Activated T-cell treated with anti-CD3 and anti-CD28 coated beads, Interleukin-2, amount 50 U/mL, for 72 hours (primary cell): ENCODE measurements around the gene FAM120AOS. TPM values are rescaled to one million over a fixed set of nuclear protein-coding genes. Genes with fewer than 3 reads are reported as not detected.
A peak's percentile ranks its signal among the peaks of the same experiment; 100 is the strongest.

Experiments
- ATAC-seq, 2 donors: fragments of 150-1000 bp; cut with Tn5 transposase; replicated peaks in 1 of 2; 2 replicates each; pipeline ENCODE4 v1.10.0; 2021; ENCODE audit warnings: moderate library complexity in 2 of 2, mild to moderate bottlenecking in 1 of 2
- DNase-seq, 2 donors: peaks; one replicate each; pipeline ENCODE4 v3.0.0; 2021 to 2022; ENCODE audit warnings: mixed read lengths in 1 of 2
- H3K27ac Mint-ChIP-seq: one replicate; pipeline ENCODE4 v1.8.0; 2022; ENCODE audit warnings: mild to moderate bottlenecking, moderate library complexity, mixed read lengths
- H3K27me3 Mint-ChIP-seq: one replicate; pipeline ENCODE4 v1.8.0; 2022; ENCODE audit warnings: low read depth, mixed read lengths
- H3K36me3 Mint-ChIP-seq, 2 donors: one replicate each; pipeline ENCODE4 v1.8.0; 2022; ENCODE audit warnings: mixed read lengths in 2 of 2, mild to moderate bottlenecking in 1 of 2; ENCODE audit not compliant: insufficient read depth in 2 of 2
- H3K4me1 Mint-ChIP-seq: one replicate; pipeline ENCODE4 v1.8.0; 2022; ENCODE audit warnings: low read depth, mixed read lengths
- H3K4me3 Mint-ChIP-seq, 2 donors: one replicate each; pipeline ENCODE4 v1.8.0; 2022; ENCODE audit warnings: mild to moderate bottlenecking in 2 of 2, mixed read lengths in 2 of 2, moderate library complexity in 2 of 2
- H3K9me3 Mint-ChIP-seq, 2 donors: one replicate each; pipeline ENCODE4 v1.8.0; 2022; ENCODE audit warnings: mixed read lengths in 2 of 2
- total RNA-seq, 2 donors: library from RNA; stranded (reverse); gene quantifications; one replicate each; pipeline ENCODE4 v1.2.3, GENCODE V29; 2022

FAM120AOS gene
- total RNA-seq, 2 donors from 2014 or later = 34.8 to 36.7 TPM

- Mint-ChIP-seq H3K27me3 (no peaks in the 10 kb centered on the region), H3K36me3 (peaks cover 2 to 6% of the 10 kb centered on the region in 2 donors), H3K9me3 (peaks cover 0 to 1% of the 10 kb centered on the region in 2 donors), H3K4me3 (peak overlapping the region; percentile 74 to 95), H3K27ac (peak overlapping the region; percentile 100), H3K4me1 (peaks cover 91% of the 10 kb centered on the region)
- ATAC-seq = no peak
- DNase-seq = no peak
Measured at GRCh38 chr9:93464876-93465275, 11.5 kb upstream of the FAM120AOS start.

DNA sequence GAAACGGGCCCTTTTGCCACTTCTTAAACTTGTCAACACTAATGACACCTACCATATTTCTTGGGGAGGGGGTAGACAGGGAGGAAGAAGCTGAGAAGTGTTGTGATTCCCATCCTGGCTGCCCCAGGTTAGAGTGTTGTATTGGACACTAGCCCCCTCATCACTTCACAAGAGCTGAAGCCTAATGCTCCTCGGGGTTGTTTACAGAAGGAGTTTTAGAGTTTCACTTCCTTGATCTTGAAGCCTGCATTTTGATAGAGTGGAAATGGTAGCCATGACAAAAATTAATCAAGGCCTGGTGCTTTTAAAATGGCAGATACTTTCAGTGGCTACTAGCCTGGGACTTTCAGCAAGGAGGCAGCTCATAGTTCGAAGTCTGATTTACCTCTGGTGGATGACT, 11.0 kb upstream of the FAM120AOS start:
- Mint-ChIP-seq H3K27me3 (no peaks in the 10 kb centered on the region), H3K36me3 (peaks cover 2 to 6% of the 10 kb centered on the region in 2 donors)

DNA sequence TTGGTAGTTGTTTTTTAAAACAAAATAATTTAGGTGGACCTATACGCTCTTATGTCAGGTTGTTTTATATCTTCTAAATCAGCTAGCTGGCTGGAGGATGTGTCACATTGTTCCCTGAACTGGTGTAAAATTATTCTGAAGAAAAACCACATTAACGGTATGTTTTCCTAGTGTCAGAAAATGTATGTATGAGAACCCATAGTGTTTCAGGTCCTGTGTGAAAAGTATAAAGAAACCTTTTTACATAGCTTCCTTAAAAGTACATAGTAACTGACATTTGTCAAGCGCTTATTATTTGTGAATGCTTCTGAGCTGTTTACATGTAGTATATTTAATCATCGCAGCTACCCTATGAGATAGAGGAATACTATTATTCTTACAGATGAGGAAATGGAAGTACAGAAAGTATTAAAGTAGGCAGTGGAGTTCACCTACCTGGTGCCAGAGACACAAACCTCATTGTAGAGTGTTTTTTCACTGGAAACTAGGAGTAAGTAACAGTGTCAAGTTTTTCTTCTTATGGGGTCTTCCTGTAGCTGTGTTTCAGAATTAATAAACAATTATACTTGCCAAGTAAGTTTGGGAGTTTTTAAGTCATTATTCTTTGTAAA, 10.4 kb upstream of the FAM120AOS start:
- H3K4me1 Mint-ChIP-seq = peaks cover 91% of the 10 kb centered on the region
- DNase-seq (no peak), ATAC-seq (peak; percentile 80 to 83)
- H3K27ac Mint-ChIP-seq = peak overlapping the region; percentile 100
- peaks cover 0 to 3% of the 10 kb centered on the region in 2 donors for H3K9me3 Mint-ChIP-seq
- peak overlapping the region; percentile 74 to 95 for H3K4me3 Mint-ChIP-seq
- peaks cover 2 to 7% of the 10 kb centered on the region in 2 donors for H3K36me3 Mint-ChIP-seq
- no peaks in the 10 kb centered on the region for H3K27me3 Mint-ChIP-seq

More for the DNA sequence above, 11.0 kb upstream of the FAM120AOS start:
- peak overlapping the region; percentile 74 to 95 for H3K4me3 Mint-ChIP-seq
- DNase-seq (no peak), ATAC-seq (no peak)
- H3K4me1 Mint-ChIP-seq = peaks cover 91% of the 10 kb centered on the region
- H3K27ac Mint-ChIP-seq = peak overlapping the region; percentile 100
- H3K9me3 Mint-ChIP-seq = peaks cover 0 to 1% of the 10 kb centered on the region in 2 donors

GRCh38 chr9:93461821-93462220, 8.4 kb upstream of the FAM120AOS start:
- no peak for ATAC-seq
- H3K36me3 Mint-ChIP-seq = peaks cover 6 to 12% of the 10 kb centered on the region in 2 donors
- H3K27ac Mint-ChIP-seq = no peak overlapping the region
- peaks cover 91% of the 10 kb centered on the region for H3K4me1 Mint-ChIP-seq
- DNase-seq = no peak
- H3K4me3 Mint-ChIP-seq = no peak overlapping the region
- H3K9me3 Mint-ChIP-seq = peaks cover 0 to 3% of the 10 kb centered on the region in 2 donors
- no peaks in the 10 kb centered on the region for H3K27me3 Mint-ChIP-seq

- H3K9me3 Mint-ChIP-seq = peaks cover 0 to 3% of the 10 kb centered on the region in 2 donors
- H3K27me3 Mint-ChIP-seq = no peaks in the 10 kb centered on the region
Measured at GRCh38 chr9:93461414-93461743, 8.0 kb upstream of the FAM120AOS start.

GRCh38 chr9:93460689-93461413, 7.5 kb upstream of the FAM120AOS start:
- no peak for ATAC-seq
- no peaks in the 10 kb centered on the region for H3K27me3 Mint-ChIP-seq
- H3K27ac Mint-ChIP-seq = peak overlapping the region; percentile 80
- H3K9me3 Mint-ChIP-seq = peaks cover 0 to 3% of the 10 kb centered on the region in 2 donors
- H3K4me1 Mint-ChIP-seq = peaks cover 91% of the 10 kb centered on the region
- H3K4me3 Mint-ChIP-seq = peak overlapping the region in 1 of 2 donors; percentile 58
- H3K36me3 Mint-ChIP-seq = peaks cover 6 to 12% of the 10 kb centered on the region in 2 donors
- DNase-seq = no peak

More at GRCh38 chr9:93461414-93461743, 8.0 kb upstream of the FAM120AOS start:
- Mint-ChIP-seq H3K36me3 (peaks cover 6 to 12% of the 10 kb centered on the region in 2 donors), H3K4me1 (peaks cover 91% of the 10 kb centered on the region), H3K4me3 (no peak overlapping the region), H3K27ac (no peak overlapping the region)
- DNase-seq (no peak), ATAC-seq (no peak)

- ATAC-seq = no peak
- Mint-ChIP-seq H3K27ac (peak overlapping the region; percentile 29), H3K4me1 (peaks cover 91% of the 10 kb centered on the region), H3K9me3 (peaks cover 0 to 3% of the 10 kb centered on the region in 2 donors), H3K36me3 (peaks cover 6 to 15% of the 10 kb centered on the region in 2 donors), H3K4me3 (no peak overlapping the region), H3K27me3 (no peaks in the 10 kb centered on the region)
- no peak for DNase-seq
Measured at GRCh38 chr9:93459432-93459847, 6.1 kb upstream of the FAM120AOS start.

GRCh38 chr9:93458712-93459111, 5.3 kb upstream of the FAM120AOS start:
- peaks cover 7 to 18% of the 10 kb centered on the region in 2 donors for H3K36me3 Mint-ChIP-seq
- H3K4me1 Mint-ChIP-seq = peaks cover 91% of the 10 kb centered on the region
- DNase-seq (no peak), ATAC-seq (no peak)
- H3K4me3 Mint-ChIP-seq = peak overlapping the region in 1 of 2 donors; percentile 2
- no peaks in the 10 kb centered on the region for H3K27me3 Mint-ChIP-seq
- peaks cover 0 to 3% of the 10 kb centered on the region in 2 donors for H3K9me3 Mint-ChIP-seq
- H3K27ac Mint-ChIP-seq = peak overlapping the region; percentile 94

DNA sequence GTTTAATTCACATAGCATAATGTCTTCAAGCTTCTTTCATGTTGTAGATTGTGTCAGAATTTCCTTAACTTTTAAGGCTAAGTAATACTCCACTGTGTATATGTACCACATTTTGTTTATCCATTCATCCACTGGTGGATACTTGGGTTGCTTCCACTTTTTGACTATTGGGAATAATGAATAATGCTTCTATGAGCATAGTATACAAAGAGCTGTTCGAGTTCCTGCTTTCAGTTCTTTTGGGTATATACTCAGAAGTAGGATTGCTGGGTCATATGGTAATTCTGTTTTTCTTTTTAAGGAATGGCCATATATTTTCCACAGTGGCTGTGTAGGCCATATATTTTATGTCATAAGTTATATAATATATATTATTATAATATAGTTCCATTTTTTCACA, 3.6 kb upstream of the FAM120AOS start:
- DNase-seq (no peak), ATAC-seq (no peak)
- peak overlapping the region; percentile 93 for H3K27ac Mint-ChIP-seq
- H3K4me3 Mint-ChIP-seq = peak overlapping the region; percentile 4 to 86
- H3K36me3 Mint-ChIP-seq = peaks cover 13 to 21% of the 10 kb centered on the region in 2 donors
- H3K27me3 Mint-ChIP-seq = no peaks in the 10 kb centered on the region
- H3K9me3 Mint-ChIP-seq = peaks cover 0 to 1% of the 10 kb centered on the region in 2 donors
- H3K4me1 Mint-ChIP-seq = peaks cover 76% of the 10 kb centered on the region

DNA sequence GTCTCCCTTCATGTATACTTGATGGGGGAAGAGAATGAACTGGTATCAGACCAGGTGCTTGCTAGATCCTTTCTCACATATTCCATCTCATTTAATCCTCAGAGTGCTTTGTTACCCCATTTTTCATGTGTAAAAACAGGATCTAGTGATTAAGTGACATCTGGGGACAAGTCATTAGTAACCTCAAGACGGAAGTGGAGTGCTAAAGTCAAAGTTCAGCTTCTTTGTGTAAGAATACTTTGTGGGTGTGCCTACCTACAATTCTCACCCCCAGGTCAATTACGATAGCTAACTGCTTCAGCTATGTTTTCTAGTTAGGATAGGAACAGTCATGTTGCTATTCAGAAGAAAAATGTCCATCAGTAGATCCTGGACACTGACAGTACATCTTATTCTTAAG, 3.1 kb upstream of the FAM120AOS start:
- DNase-seq (no peak), ATAC-seq (no peak)
- peaks cover 76% of the 10 kb centered on the region for H3K4me1 Mint-ChIP-seq
- H3K4me3 Mint-ChIP-seq = peak overlapping the region; percentile 45 to 86
- peak overlapping the region; percentile 93 for H3K27ac Mint-ChIP-seq
- no peaks in the 10 kb centered on the region for H3K27me3 Mint-ChIP-seq
- peaks cover 13 to 21% of the 10 kb centered on the region in 2 donors for H3K36me3 Mint-ChIP-seq
- peaks cover 0 to 1% of the 10 kb centered on the region in 2 donors for H3K9me3 Mint-ChIP-seq

GRCh38 chr9:93456022-93456421, 2.6 kb upstream of the FAM120AOS start:
- no peak for DNase-seq
- Mint-ChIP-seq H3K27me3 (no peaks in the 10 kb centered on the region), H3K4me3 (peak overlapping the region; percentile 45 to 86), H3K36me3 (peaks cover 13 to 21% of the 10 kb centered on the region in 2 donors), H3K27ac (peak overlapping the region; percentile 93), H3K4me1 (peaks cover 73% of the 10 kb centered on the region), H3K9me3 (peaks cover 0 to 1% of the 10 kb centered on the region in 2 donors)
- ATAC-seq = no peak

DNA sequence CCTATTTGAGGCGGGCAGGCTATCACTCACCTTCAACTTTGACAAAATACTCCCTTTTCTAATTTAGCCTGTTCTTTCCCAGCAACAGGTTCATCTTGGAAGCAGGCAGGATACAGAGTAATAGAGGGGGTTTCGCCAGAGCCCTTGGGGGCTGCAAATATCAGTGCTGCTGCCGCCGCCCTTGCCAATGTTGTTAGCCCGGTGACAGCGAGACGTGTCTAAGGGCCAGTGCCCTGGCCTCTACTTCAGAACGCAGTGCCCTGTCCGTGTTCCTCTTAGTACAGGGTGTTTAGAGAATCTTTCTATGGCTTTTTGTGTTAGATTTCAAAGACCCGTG, 703 bp downstream of the FAM120AOS start:
- Mint-ChIP-seq H3K4me1 (peaks cover 61% of the 10 kb centered on the region), H3K36me3 (peaks cover 10 to 23% of the 10 kb centered on the region in 2 donors), H3K9me3 (no peaks in the 10 kb centered on the region), H3K4me3 (peak overlapping the region; percentile 93 to 94), H3K27ac (peak overlapping the region; percentile 91), H3K27me3 (no peaks in the 10 kb centered on the region)
- DNase-seq = peak; percentile 19 to 23
- ATAC-seq = no peak

DNA sequence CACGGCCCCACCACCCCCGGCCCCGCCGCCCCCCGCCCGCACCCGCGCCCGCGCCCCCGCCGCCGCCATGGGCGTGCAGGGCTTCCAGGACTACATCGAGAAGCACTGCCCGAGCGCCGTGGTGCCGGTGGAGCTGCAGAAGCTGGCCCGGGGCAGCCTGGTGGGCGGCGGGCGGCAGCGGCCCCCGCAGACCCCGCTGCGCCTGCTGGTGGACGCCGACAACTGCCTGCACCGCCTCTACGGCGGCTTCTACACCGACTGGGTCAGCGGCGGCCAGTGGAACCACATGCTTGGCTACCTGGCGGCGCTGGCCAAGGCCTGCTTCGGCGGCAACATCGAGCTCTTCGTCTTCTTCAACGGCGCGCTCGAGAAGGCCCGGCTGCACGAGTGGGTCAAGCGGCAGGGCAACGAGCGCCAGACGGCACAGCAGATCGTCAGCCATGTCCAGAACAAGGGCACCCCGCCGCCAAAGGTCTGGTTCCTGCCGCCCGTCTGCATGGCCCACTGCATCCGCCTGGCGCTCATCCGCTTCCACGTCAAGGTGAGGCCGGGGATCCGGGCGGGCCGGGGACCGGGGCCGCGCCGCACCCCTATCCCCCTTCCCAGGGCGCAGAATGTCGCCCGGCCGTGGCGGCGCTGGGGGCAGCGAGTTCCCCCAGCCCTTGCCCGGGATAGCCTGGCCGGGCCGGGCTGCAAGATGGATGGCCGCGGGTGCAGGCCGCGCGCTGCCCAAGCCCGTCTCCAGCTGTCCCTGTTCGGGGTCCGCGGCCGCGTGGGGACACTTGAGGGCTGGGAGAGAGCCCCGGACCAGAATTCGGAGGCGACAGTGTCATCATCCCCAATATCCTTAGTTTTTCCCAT, 1.3 kb downstream of the FAM120AOS start:
- H3K27me3 Mint-ChIP-seq = no peaks in the 10 kb centered on the region
- no peaks in the 10 kb centered on the region for H3K9me3 Mint-ChIP-seq
- H3K4me1 Mint-ChIP-seq = peaks cover 59% of the 10 kb centered on the region
- peak overlapping the region; percentile 91 for H3K27ac Mint-ChIP-seq
- H3K36me3 Mint-ChIP-seq = peaks cover 12 to 27% of the 10 kb centered on the region in 2 donors
- ATAC-seq (peak; percentile 22 to 24), DNase-seq (peak; percentile 65 to 66)
- peak overlapping the region; percentile 93 to 94 for H3K4me3 Mint-ChIP-seq
